Smooth muscle cell of the brain vasculature (primary cell): ENCODE results near the gene NEURL3.
A peak's percentile ranks its signal among the peaks of the same experiment; 100 is the strongest.

Experiments
- DNase-seq: peaks from one replicate; pipeline ENCODE4 v3.0.0-alpha.2; 2012; ENCODE audit warnings: low read depth, low spot score

The NEURL3 gene

DNA sequence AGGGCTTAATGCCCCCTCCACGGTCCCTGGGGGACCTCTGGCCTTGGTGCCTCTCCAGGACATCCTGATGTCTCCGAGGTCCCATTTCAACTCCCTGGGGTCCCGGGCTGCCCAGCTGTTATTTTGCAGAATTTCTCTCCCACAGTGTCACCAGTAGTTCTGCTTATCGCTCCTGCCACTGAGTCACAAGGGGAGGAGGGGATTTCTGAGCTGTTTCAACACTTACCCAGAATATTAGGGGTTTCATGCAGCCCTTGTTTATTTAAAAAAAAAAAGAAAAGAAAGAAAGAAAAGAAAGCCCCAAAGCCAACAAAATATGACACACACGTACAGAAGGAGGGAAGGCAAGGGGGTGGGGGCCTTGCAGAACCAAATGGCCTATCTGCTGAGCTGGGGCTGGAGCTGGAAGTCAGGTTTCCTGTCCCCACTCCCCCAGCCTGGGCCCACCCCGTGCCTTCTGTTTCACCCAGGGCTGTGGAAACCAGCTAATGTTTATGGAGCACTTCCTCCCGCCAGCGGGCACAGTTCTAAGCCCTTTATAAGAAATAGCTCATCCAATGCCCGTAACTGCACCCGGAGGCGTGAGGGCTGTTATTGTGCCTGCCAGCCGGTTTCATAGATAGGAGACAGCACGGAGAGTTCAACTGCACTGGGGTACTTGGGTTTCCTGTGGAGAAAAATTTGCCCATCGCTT lies 23.0 kb upstream of the NEURL3 start:
- no peak for DNase-seq

DNA sequence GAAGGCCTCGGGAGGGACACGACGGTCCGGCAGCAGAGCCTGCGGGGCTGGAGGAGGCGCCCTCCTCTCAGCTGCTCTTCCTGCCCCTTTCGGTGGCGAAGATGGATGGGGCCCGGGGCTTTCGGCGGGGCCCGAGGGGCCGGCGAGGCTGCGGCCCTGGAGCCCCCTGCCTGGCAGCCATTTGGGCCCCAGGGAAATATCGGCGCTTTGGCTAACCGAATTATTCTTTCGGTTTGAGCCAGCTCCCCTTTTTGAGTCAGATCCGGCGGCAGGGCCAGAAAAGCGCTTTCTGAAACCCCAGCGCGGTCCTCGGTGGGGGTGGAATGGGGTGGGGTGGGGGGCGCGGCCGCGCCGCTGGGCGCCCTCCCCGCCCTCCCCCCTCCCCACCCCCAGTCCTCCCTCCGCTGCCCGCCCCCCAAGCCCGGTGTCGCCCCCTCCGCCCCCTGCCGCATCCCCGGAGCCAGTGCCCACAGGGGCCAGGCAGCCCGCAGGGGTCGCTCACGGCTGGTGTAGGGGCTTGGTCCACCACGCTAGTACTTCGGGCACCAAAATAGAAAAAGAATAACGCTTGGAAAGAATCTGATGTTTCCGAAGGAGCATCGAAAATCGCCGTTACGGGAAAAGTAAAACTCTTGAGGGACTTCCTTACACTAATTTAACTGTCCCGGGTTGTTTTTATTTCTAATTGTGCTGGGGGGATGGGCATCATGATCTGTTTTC lies 22.3 kb upstream of the NEURL3 start:
- DNase-seq = no peak

DNA sequence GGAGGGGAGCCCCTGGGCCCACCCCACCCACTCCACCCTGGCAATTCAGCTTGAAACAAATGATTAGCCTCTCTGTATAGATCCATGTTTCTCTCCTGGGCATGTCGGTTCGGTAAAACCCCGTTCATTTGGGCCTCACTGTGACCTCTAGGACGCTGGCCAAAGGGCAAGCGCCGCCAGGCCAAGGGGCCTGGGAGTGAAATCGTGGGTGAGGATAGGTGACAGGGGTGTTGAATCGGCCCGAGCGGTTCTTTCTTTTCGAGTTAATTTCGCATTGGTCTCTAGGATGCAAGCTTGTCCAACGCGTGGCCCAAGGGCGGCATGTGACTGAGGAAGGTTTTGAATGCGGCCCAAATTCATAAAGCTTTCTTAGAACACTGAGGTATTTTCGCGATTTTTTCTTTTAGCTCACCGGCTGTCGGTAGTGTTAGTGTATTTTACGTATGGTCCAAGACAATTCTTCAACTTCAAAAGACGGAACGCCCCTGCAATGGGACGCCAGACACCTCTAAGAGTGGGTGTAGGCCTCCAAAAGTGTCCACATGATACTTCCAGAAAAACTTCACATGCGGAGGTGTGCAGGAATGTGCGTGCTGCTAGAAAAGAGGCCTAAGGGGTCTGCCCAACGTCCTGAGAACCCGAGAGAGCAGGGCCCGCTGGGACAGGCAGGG lies 21.6 kb upstream of the NEURL3 start:
- DNase-seq = no peak

DNA sequence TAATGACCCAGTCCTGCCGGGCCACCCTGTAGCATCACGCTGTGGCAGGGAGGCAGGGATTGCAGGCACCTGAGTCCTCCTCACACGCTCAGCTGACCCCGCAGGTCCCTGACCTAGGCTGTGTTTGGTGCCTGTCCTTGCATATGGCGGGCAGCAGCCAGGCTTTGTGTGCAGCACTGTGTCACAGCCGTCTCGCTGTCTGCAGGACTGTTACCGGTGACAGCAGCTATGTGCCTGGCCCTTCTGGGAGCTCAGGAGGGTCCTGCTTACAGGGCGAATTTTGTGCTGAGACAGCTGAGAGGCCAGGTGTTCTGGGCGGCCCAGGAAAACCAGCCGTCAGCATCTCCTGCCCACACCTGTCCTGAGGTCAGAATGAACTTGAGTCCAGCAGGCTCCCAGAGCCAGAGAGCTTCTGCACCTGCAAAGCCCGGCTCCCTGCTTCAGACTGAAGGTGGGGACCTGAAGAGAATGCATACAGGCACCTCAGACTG lies 21.0 kb upstream of the NEURL3 start:
- no peak for DNase-seq

DNA sequence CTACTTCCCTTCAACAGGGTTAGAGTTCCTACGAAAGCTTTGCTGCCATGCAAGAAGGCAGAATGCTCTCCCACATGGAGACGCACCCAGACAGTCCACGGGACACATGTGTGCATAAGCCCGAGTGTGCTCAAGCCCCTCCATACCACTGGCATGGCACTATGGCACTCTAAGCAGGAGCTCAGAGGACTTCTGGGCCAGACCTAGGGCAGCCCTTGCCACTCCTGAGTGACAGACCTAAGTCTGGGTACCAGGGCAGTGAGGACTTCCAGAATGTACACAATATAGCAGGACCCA lies 20.0 kb upstream of the NEURL3 start:
- DNase-seq = no peak

DNA sequence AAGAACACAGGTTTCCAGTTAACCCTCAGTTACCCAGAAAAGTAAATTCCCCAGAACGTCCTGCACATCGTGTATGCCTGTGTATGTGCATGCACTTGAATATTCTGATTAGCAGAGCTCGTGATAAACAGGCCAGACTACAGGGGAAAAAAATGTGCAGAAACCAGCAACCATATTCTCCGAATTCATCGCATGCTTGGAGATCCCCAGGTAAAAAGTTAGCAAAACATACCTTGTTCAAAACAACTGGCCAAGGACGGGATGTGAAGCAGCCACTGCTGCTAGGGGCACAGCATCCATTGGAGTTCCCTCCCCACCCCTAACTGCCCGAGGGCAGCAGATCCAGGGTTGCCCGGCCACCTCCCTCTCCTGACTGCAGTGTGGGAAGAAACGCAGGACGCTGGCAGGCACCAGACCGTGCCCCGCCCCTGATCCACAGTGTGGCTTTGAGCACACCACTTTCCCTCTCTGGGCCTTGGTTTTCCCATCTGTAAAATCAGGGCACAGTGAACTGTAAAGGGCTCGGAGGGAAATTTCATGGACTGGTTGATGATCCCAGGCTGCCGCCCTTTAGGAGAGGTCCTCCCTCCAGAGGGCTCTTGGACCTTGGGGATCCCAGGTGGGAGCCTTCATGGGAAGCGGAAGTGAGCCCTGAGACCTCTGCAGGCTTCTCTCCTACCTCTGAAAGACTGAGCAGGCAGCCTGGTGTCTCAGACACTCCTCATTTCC lies 19.5 kb upstream of the NEURL3 start:
- no peak for DNase-seq

DNA sequence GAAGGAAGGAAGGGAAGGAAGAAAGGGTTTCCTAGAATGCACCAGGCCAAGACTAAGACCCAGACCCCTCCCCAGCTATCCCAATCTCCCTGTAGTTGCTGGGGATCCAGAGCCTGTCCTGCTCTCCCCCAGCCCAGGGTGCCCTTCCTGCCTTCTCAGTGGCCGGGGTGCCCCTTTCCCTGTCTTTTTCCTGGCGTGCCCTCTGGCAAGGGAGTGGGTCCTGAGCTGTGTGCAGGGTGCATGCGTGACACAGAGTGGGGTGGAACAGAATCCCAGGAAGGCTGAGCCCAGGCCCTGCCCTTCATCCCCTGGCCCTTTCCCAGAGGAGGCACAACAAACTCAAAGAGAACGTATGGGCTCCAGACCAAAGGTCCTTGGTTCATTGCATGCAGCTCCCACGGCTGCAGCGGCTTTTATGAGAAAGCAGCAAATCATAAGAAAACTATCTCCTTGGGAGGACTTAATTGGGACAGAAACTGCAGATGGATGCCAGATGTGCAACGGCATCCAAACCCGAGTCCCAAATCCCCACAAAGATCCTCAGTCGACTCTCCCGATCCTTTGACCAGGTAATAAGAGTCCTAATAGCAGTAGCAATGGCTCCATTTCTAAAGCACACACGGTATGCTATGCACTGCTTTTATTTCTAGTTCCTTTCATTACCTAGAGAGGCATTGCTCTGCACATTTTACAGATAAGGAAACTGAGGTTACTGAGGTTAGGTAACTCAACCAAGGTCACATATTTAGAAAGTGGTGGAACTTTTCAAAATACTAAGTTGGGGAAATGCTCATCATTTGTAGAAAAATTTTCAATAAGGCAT lies 18.7 kb upstream of the NEURL3 start:
- no peak for DNase-seq

DNA sequence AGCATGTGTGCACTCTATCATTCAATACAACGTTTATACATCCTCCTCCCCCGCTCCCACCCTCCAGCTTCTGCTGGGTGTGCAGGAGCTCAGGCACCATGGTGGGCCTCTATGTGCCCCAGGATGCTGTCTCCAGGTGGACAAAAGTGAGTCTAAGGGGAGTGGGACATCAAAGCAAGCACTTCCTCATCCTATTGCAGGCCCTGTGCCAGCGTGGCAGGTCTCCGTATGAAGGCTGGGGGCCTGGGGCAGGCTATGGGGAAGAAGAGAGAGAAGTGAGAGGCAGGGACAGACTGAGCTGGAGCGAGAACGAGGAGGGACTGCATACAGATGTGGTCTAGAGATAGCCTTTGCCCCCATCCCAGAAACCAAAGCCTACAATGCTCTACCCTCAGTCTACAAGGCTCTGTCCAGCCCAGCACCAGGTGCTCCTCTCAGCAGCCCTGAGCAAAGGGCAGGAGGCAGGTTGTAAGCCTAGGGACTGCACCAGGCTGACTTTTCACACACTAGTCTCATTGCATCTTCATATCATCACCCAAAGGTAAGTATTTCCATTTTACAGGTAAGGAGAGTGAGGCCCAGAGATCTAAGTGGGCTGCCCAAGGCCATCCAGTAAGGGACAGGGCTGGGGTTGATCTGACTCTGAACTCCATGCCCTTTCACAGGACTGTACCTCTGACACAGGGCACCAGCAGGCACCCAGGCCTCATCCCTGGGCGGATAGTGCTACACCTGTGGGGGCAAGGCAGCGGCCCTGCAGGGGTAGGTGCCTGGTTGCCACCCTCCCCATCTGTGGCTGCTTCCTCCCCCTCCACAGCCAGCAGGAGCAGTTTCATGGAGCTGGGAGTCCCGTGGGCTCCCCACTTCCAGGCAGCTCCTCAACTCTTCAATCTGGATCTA lies 17.4 kb upstream of the NEURL3 start:
- DNase-seq = no peak

DNA sequence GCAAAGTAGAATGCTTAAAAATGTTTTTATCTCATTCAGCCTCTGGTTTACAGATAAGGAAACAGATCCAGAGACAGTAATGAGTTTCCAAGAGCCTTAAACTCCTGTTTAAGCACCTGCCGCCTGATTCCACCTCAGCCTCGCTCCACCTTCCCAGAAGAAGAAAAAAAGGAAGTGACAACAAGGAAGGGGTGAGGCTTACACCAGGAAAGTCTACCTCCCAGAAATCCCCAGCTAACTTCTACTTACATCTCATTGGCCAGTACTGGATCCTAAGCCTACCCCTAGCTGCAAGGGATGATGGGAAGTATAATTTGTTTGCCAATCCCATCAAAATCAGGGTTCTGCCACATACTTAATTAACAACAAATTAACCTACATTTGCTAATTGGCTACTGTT lies 16.1 kb upstream of the NEURL3 start:
- DNase-seq = no peak

DNA sequence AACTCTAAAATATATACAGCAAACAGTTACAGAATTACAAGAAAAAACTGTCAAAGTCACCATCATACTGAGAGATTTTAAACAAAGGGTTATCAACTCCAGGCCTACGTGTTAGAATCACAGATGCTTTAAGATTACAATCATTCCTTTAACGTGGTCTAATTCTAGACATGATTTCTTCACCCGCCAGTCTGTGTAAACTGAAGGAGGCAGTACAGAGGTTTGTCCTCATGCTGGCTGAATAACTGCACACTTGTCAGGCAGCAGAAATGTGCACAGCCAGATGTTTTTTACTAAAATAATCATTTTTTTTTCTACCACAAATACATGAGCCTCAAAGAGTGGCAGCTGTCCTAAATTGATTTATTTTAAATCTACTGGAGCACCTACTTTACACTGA lies 15.5 kb upstream of the NEURL3 start:
- no peak for DNase-seq

DNA sequence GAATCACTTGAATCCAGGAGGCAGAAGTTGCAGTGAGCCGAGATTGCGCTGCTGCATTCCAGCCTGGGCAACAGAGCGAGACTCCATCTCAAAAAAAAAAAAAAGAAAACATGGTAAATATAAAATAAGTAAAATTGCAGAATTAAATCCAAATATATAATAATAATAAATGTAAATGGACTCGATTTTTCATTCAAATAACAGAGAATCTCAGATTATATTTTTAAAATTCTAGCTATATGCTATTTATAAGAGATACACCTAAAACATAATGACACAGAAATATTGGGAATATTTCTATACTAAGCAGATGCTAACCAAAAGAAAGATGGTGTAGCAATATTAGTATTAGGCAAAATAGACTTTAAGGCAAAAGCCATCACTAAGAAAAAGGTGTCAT lies 15.1 kb upstream of the NEURL3 start:
- no peak for DNase-seq

DNA sequence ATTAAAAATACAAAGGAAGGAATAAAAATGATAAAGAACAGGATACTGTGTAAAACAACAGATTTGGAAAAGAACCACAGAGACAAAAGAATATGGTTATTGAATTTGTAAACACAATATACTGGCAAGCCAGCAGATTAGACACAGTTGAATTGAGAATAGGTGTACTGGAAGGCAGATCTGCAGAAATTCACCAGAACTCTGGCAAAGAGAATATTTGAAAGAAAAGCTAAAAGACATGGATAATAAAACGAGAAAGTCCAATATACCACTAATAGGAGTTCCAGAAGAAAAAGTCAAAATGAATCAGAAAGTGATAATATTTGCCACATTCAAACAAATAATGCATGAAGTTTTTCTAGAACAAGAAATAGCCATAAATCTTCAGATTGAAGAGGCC lies 11.9 kb upstream of the NEURL3 start:
- DNase-seq = no peak

DNA sequence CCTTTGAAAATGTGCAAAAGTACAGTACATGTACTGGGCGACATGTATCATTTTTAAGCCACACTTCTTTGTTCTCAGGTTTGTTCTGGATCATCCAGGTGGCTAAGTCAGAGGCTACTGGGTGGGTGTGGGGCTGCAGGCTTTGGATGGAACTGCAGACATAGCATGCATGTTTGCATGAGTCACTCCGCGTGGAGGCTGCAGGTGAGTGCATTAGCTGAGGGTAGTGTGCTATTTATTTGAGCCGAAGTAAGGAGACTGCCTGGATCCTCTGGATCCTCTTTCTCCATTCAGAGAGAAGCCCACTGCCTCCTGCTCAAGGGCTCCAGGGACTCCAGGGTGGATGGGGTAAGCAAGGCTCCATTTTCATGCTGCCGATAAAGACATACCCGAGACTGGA lies 9.4 kb upstream of the NEURL3 start:
- DNase-seq = no peak

DNA sequence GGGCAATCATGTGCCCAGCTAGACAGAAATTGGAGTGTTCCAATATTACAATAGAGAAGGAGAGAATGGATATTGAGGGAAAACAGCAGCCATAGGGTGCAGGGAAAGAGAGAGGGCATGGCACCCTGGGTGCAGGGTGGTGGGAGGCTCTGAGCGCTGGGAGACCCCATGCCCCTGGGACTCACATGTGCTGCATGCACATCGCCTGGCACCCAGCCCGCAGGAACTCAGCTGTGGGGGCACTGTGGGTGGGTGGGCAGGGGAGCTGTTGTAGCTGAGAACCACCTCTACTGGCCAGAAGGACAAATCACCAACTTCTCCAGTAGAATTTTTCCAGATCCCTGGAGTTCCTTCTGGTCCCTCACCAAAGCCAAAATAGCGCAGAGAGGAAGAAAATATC lies 7.2 kb upstream of the NEURL3 start:
- no peak for DNase-seq

DNA sequence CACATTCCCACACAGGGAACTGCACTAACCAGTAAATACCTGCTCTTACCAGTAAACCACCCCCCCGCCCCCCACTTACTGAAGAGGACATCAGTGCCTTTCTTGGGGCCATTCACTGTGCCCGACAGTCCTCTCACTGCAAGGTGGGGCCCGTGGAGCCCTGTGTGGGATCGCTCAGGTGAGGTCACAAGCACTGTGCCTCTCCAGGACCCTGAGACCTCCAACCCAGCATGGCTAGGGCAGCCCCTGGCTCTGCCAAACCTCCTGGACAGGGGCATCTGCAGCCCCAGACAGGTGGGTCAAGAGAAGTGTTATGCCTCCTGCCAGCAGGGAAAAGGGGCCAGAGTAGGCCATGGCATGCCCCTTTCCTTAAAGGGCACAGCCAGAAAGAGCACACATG lies 6.7 kb upstream of the NEURL3 start:
- DNase-seq = no peak

DNA sequence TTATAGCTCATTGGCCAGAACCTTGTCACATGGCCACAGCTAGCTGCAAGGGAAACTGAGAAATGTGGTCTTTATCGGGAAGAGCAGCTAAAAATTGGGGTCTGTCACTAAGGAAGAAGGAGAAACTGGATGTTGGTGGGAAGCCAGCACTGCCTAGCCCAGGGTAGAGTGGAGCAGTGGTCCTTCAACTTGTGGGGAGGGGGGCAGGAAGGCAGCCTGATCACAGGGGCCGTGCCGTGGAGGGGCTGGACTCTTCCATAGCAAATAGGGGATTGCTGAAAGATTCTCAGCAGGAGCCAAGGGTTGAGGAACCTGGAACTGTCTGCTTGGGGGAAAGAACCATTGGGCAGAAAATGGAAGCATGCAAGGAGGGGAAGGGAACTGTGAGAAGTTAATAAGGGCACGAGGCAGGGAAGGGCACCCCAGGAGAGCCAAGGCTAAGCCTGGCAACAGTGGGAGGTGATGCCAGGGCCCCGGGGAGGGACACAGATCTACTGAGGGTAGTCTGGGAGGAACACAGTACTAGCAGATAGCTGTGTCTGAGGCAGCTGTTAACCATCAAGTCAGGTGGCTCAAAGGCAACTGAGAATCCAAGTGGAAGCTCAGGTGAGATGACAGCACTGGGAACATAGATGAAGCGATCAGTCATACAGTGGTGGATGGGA lies 5.9 kb upstream of the NEURL3 start:
- no peak for DNase-seq

DNA sequence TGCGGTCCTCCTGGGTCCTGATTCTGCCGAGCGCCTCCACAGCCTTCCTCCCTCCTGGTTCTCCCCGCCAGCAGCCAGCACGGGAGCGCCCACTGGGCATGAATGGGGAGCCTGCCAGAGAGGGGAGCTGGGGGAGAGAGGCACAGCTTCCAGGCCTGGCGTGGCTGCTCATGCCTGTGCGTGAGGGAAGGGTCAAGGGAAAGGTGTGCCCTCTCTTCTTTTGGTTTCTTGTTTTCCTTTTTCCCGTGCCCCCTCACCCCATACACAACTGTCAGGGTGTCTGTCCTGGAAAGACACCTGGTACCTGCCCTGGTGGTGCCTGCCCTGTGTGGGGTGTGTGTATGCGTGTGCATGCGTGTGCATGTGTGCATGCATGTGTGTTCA lies 4.7 kb upstream of the NEURL3 start:
- DNase-seq = no peak

DNA sequence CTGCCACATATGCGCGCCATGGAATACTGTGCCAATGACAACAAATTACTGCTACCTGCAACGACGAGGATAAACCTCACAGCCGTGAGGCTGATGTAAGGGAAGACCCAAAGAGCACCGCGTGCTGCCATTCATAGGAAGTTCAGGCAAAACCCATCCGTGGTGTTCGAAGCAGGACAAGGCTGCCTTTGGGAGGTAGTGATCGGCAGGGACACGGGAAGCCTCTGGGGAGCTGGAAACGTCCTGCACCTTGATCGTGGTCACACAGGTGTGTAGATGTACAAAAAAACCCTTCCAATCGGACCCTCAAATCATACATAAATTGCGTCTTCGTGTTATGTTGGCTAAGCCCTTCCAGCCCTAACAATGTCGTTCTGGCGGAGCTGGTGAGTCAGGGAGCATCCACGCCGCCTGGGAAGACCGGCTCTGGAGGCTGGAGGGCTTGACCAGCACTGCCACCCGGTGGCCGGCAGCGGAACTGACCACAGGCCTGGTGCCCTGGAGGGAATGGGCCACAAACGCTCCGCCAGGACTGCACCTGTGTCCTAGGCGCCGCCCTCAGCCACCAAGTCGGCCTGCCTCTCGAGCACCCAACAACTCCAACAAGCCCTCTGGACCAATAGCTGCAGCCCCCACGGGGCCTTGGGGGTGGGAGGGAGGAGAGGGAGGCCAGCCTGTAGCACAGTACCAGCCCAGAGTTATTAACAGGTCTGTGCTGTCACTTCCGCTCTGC lies 4.1 kb upstream of the NEURL3 start:
- peak; percentile 62 for DNase-seq

DNA sequence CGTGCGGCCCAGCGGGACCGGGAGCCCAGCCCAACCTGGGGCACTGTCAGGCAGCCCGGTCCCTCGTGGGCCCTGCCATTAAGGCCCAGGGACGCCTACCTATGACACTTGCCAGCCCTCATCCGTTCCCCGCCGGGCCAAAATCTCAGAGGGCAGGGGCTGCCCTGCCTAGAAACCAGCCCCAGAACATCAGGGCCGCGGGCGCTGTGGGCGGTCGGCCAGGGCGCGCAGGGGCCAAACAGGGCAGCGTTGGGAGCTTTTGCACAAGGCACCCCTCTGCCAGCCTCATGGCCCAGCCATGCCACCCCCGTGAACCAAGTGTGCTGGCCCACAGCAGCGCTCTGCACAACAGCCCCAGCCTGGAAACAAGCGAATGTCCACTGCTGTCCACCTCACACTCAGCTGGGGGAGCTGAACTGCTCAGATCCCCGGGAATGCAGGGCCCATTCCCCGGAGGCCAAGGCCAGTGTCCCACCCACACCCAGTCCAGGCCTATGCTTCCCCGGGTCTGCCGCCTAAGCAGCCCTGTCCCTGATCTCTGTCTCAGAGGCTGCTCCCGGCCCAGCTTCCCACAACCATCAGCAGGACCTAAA lies 3.5 kb upstream of the NEURL3 start:
- no peak for DNase-seq
